ENCODE measurements around the gene AFF2. TPM values are rescaled to one million over a fixed set of nuclear protein-coding genes. Genes with fewer than 3 reads are reported as not detected.

Gene AFF2
- total and polyA plus RNA-seq, 5 experiments from 2014 or later = 0.13 to 2.0 (median 0.24) TPM

DNA sequence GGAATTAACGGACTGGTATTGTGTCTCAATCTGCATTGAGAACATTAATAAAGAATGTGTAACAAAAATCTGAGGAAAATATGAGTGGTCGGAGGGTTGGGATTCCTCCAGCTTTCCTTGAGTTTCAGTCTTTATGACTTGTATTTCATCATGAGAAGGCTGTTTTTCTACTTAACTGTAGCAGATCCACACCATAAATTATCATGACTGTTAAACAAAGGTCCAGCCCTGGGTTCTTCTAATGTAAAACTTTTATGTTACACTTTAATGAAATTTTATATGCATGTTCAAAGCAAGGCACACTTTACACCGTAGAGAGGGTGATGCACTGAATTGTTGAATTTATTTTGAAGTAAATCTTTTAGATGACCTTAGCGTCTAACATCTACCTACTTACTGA, 7.0 kb downstream of the AFF2 start:
- Mint-ChIP-seq H3K36me3 (no peaks in the 10 kb centered on the region), H3K27ac (no peak overlapping the region), H3K4me3 (no peak overlapping the region), H3K9me3 (no peaks in the 10 kb centered on the region), H3K4me1 (no peaks in the 10 kb centered on the region), H3K27me3 (peaks cover 0 to 9% (median 3%) of the 10 kb centered on the region in 5 donors)
- POLR2A ChIA-PET = no interaction called here
- ATAC-seq = no peak
- no peak for DNase-seq

DNA sequence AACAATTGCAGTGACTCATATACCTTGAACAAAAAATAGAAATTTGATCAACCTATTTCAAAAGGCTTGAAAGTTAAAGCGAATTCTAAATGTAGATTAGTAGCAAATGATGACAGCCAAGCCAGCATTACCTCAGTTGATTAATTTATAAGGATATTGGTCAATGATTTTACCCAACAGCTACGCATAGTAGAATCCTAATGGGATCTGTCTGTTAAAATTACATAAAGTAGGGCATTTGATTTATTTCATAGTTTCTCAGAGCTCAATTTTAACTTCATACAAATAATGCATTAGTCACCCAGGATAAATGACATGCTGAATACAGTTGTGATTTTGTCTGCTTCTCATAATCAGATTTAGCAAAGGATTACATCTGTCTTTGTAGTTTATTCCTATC, 12.0 kb downstream of the AFF2 start:
- Mint-ChIP-seq H3K9me3 (no peaks in the 10 kb centered on the region), H3K27me3 (peaks cover 0 to 3% (median 0%) of the 10 kb centered on the region in 5 donors), H3K36me3 (no peaks in the 10 kb centered on the region), H3K4me3 (no peak overlapping the region), H3K27ac (no peak overlapping the region), H3K4me1 (no peaks in the 10 kb centered on the region)
- ATAC-seq (no peak), DNase-seq (no peak)
- POLR2A ChIA-PET = no interaction called here

DNA sequence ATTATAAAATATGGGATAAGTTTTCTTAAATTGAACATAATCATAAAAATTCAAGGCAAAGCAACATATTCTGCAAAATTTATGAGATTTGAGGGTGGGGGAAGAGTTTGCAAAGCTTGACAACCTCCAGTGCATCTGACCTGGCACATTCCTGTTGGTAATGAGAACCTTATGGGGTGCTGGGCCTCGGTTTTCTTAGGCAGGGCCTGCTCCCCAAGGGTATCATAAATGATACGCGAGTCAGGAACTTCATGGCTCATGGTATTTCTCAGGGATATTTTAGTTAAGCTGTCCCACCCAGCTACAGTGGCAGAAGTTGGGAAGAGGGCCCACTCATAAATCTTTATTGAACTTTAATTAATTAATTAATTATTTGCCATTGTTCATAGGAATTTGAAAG, 13.2 kb downstream of the AFF2 start:
- Mint-ChIP-seq H3K4me3 (no peak overlapping the region), H3K4me1 (no peaks in the 10 kb centered on the region), H3K27ac (no peak overlapping the region), H3K36me3 (no peaks in the 10 kb centered on the region), H3K9me3 (no peaks in the 10 kb centered on the region), H3K27me3 (peaks cover 0 to 3% (median 0%) of the 10 kb centered on the region in 5 donors)
- POLR2A ChIA-PET = no interaction called here
- ATAC-seq (no peak), DNase-seq (no peak)

DNA sequence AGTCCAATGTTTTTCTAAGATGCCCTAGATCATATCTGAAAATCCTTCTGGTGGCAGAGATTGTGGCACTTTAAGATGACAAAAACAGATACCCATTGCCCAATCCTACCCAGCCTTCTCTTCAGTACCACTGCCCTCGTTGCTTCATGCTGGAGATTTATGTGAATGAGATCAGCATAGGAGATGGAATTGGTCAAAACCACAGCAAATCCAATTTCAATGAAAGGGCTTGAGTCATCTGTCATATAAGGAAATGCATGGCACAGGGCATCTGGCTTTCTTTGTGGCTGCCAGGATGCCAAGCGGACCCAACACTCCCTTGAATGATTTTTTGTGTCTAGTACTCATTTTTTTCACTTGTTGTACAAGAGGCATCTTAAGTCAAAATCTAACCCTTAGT, 16.8 kb downstream of the AFF2 start:
- H3K9me3 Mint-ChIP-seq = no peaks in the 10 kb centered on the region
- H3K27me3 Mint-ChIP-seq = no peaks in the 10 kb centered on the region
- POLR2A ChIA-PET = no interaction called here
- H3K4me3 Mint-ChIP-seq = no peak overlapping the region
- H3K4me1 Mint-ChIP-seq = no peaks in the 10 kb centered on the region
- DNase-seq = no peak
- H3K27ac Mint-ChIP-seq = no peak overlapping the region
- ATAC-seq = no peak
- no peaks in the 10 kb centered on the region for H3K36me3 Mint-ChIP-seq

DNA sequence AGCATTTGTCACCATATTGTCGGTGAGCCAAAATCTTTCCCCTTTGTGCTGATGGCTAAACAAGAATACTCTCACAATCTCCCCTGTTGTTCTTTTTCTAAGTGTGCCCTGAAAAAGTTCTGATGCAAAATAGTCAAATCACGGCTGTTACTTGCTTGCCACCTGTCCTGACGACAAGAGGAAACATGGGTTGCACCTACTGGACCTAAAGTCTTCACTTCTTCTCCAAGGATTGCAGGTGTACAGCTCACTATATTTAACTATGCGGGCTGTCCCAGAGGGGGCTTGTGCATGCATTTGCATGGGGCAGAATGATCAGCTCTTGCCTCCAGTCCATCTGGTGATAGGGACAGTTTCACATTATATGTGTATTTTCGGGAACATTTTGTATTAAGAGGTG, 21.6 kb downstream of the AFF2 start:
- no peaks in the 10 kb centered on the region for H3K9me3 Mint-ChIP-seq
- H3K27me3 Mint-ChIP-seq = no peaks in the 10 kb centered on the region
- H3K4me1 Mint-ChIP-seq = no peaks in the 10 kb centered on the region
- ATAC-seq (no peak), DNase-seq (no peak)
- no peak overlapping the region for H3K27ac Mint-ChIP-seq
- H3K36me3 Mint-ChIP-seq = no peaks in the 10 kb centered on the region
- no peak overlapping the region for H3K4me3 Mint-ChIP-seq
- POLR2A ChIA-PET = no interaction called here

DNA sequence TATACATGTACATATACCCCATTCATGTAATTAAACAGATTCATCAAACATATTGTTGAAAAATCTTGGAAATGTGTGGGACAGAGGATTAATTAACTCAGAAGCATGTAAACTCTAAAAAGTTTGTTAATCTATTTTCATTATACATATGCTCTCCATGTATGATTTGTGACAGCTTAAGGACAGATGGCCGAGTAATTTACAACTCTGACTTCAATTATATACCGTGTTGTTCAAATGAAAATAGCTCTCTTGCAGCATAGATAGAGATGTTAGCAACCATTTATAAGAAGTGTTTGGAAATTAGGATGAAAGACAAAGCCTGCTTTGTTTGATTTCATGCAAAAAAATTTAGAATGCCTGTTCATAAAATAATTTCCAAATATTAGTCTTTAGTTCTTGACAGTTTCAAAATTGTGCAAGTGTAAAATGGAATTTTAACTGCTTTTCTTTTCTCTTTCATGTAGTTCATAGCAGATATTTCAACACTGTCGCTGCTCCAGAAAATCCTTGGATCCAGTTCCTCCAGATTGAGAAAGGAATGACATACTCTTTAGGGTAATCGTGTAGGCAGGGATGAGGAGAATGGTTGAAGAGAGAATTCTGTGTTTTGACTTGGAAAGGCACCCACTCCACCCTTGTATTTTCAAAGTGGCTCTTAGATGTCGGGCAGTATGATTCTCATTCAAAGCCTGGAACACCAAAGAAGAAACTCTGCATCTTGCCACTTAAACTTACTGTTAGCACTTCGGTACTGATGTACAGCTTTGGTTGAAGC, 23.1 kb downstream of the AFF2 start:
- H3K4me1 Mint-ChIP-seq = no peaks in the 10 kb centered on the region
- ATAC-seq (no peak), DNase-seq (no peak)
- POLR2A ChIA-PET = no interaction called here
- no peaks in the 10 kb centered on the region for H3K36me3 Mint-ChIP-seq
- H3K27me3 Mint-ChIP-seq = no peaks in the 10 kb centered on the region
- H3K27ac Mint-ChIP-seq = no peak overlapping the region
- H3K4me3 Mint-ChIP-seq = no peak overlapping the region
- no peaks in the 10 kb centered on the region for H3K9me3 Mint-ChIP-seq

DNA sequence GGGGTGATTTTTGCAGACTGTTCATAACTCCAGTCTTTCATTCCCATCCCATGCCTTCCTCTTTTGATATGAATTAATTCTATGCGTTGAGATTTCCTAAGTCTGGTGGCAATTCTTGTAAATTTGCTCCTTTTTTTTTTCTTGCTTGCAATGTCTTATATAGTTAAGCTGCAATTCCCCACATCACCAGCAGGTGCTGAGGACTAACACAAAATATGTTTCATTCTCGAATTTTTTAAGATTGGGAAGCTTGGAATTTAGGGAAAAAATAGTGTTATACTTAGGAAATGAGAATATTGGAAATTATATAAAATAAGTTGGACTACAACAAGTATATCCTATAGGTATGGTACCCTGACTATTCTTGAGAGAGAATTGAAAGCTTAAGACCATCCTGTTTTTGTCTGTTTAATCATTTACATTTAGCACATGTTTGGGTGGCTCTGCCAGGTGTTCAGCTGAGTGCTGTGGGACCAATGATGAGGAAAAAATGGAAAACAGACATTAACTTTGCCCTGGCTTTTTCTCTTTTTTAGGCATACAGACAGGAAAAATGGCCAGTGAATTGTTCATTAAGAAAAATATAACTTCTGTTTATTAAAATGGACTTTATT, 30.2 kb downstream of the AFF2 start:
- no peaks in the 10 kb centered on the region for H3K36me3 Mint-ChIP-seq
- ATAC-seq = no peak
- no peak overlapping the region for H3K4me3 Mint-ChIP-seq
- no peaks in the 10 kb centered on the region for H3K27me3 Mint-ChIP-seq
- no peak overlapping the region for H3K27ac Mint-ChIP-seq
- POLR2A ChIA-PET = no interaction called here
- H3K9me3 Mint-ChIP-seq = no peaks in the 10 kb centered on the region
- H3K4me1 Mint-ChIP-seq = no peaks in the 10 kb centered on the region
- peak in 3 of 10 donors; percentile 2 to 19 (median 6) for DNase-seq

DNA sequence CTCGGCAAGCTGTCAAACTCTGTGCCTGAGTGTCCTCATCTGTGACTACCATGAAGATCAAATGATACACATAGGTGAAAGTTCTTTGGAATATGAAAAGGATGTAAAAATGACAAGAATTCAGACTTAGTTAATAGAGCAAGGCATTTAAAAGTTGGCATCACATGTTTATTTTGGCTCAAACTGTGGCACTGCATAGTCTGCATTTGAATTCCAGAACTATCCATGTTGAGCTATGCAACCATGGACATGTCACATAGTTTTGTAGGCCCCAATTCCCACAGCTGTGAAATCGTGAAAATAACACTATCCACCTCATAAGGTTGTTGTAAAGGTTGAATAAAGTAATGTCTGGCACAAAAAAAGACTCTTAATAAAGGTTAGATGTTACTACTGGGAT, 33.9 kb downstream of the AFF2 start:
- ATAC-seq (no peak), DNase-seq (no peak)
- H3K9me3 Mint-ChIP-seq = no peaks in the 10 kb centered on the region
- no peak overlapping the region for H3K27ac Mint-ChIP-seq
- no peaks in the 10 kb centered on the region for H3K27me3 Mint-ChIP-seq
- no peak overlapping the region for H3K4me3 Mint-ChIP-seq
- H3K36me3 Mint-ChIP-seq = no peaks in the 10 kb centered on the region
- POLR2A ChIA-PET = no interaction called here
- H3K4me1 Mint-ChIP-seq = no peaks in the 10 kb centered on the region

DNA sequence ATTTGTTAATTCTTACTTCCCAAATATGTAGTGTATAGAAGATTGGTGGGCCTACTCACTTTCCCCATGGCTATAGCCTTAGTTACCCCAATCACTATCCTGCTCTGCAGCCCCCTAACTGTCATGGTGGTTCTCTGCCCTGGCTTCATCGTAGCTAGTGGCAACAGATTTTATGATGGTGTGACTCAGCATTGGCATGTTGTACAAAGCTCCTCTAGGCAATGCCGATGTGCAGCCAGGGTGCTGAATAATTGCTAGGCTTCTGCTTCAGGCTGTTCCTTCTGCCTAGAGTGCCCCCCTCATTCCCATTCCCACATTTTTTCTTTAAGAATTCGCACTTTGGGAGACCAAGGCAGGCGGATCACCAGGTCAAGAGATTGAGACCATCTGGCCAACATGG, 35.2 kb downstream of the AFF2 start:
- no peaks in the 10 kb centered on the region for H3K9me3 Mint-ChIP-seq
- POLR2A ChIA-PET = no interaction called here
- no peaks in the 10 kb centered on the region for H3K27me3 Mint-ChIP-seq

DNA sequence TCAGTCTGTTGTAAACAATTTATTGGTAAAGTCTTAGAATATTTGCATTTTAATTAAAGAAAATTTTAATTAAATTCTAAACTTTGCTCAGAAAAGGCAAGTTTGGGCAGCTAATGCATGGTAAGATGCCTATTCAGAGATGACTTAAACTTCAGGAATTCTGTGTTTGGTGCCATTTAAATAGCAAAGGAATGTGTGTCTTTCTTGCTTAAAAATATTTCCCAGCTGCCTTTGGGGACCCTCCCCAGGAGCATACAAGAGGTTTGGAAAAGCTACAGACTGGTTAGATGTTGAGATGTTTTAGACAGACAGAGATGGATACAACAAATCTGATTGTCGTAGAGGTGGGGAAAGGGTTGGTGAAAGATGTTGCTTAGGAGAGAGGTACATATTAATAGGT, 36.5 kb downstream of the AFF2 start:
- H3K27ac Mint-ChIP-seq = no peak overlapping the region
- H3K9me3 Mint-ChIP-seq = no peaks in the 10 kb centered on the region
- ATAC-seq (no peak), DNase-seq (no peak)
- H3K4me3 Mint-ChIP-seq = no peak overlapping the region
- POLR2A ChIA-PET = no interaction called here
- peaks cover 0 to 3% (median 0%) of the 10 kb centered on the region in 4 donors for H3K4me1 Mint-ChIP-seq
- H3K36me3 Mint-ChIP-seq = no peaks in the 10 kb centered on the region
- no peaks in the 10 kb centered on the region for H3K27me3 Mint-ChIP-seq

More for the DNA sequence above, 35.2 kb downstream of the AFF2 start:
- H3K4me3 Mint-ChIP-seq = no peak overlapping the region
- H3K36me3 Mint-ChIP-seq = no peaks in the 10 kb centered on the region
- no peaks in the 10 kb centered on the region for H3K4me1 Mint-ChIP-seq
- no peak overlapping the region for H3K27ac Mint-ChIP-seq
- DNase-seq (no peak), ATAC-seq (no peak)

DNA sequence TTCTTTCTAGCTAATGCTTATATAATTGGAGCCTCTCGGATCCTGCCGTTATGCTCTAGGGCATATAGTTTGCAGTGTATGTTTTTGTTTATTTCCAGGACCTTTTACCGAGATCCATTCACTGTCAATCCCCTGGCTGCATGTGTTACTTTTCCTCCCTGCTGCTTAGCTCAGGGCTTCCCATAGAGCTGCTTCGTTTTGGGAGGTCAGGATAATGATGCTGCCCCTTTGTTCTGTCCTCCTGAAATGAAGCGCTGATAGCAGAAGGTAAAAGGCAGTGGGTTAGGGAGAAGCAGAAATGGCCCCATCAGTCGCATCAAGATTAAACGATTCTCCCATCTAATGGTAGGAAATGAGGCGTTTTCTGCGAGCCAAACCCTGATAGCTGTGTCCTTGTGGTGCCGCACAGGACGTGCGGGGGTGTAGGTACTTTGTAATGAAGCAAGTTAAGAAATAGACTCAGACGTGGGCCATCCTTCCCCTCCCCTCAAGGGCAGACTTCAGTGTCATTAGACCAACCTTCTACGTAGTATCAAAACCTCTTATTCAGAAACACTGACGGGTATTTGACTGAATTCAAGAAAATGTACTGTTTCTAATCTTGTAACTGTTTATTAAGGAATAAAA, 37.3 kb downstream of the AFF2 start:
- H3K9me3 Mint-ChIP-seq = no peaks in the 10 kb centered on the region
- H3K27me3 Mint-ChIP-seq = no peaks in the 10 kb centered on the region
- POLR2A ChIA-PET = no interaction called here
- no peak for ATAC-seq
- H3K4me3 Mint-ChIP-seq = no peak overlapping the region
- H3K36me3 Mint-ChIP-seq = no peaks in the 10 kb centered on the region
- peaks cover 0 to 6% (median 0%) of the 10 kb centered on the region in 4 donors for H3K4me1 Mint-ChIP-seq
- H3K27ac Mint-ChIP-seq = peak overlapping the region in 1 of 10 donors; percentile 39
- DNase-seq = no peak

DNA sequence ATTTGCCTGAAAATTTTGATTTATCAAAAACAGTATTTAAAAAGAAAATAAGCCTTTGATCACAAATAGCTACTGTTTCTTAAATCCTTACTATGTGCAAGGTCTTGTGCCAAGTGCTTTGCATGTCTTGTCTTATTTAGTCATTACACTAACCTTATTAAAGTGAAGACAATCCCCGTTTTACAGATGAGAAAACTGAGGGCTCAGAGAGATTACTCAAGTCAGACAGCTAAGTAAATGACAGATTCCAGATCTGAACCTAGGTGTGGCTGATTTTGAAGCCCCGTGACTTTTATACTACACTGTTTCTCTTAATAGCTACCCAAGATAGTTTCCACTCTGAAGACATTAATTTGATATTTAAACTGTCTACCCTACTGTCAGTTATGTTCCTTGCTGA, 38.2 kb downstream of the AFF2 start:
- peaks cover 0 to 11% (median 0%) of the 10 kb centered on the region in 4 donors for H3K4me1 Mint-ChIP-seq
- POLR2A ChIA-PET = no interaction called here
- no peaks in the 10 kb centered on the region for H3K36me3 Mint-ChIP-seq
- no peaks in the 10 kb centered on the region for H3K9me3 Mint-ChIP-seq
- H3K27me3 Mint-ChIP-seq = no peaks in the 10 kb centered on the region
- DNase-seq (no peak), ATAC-seq (no peak)
- H3K27ac Mint-ChIP-seq = no peak overlapping the region
- H3K4me3 Mint-ChIP-seq = no peak overlapping the region

DNA sequence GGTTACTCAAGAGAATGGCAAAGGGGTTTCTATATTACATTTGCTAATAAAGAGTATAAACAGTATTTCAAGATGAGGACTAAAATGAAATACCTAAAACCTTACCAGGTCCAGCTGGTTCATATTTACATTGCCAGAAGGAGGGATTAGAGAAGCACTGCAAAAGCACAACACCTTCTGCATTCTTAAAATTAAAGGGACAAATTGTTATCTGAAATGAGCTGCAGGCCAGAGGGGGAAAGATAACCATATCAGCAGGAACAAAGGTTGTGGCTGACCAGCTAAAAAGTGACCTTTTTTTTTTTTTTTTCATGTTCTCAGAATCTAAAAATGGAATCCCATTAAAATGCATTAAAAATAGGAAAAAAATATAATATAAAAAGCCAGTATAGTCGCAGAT, 39.7 kb downstream of the AFF2 start:
- Mint-ChIP-seq H3K9me3 (no peaks in the 10 kb centered on the region), H3K36me3 (no peaks in the 10 kb centered on the region), H3K27ac (no peak overlapping the region), H3K4me3 (no peak overlapping the region), H3K4me1 (peaks cover 0 to 13% (median 0%) of the 10 kb centered on the region in 4 donors), H3K27me3 (no peaks in the 10 kb centered on the region)
- ATAC-seq (no peak), DNase-seq (no peak)
- POLR2A ChIA-PET = interaction anchor here (0.7 kb wide), 1 partner anchor 323 kb away, joined by 3 read pairs; no protein-coding TSS in a partner anchor
